ENCODE results near the gene IQSEC3.
"Not testable (repeated sequence)": the region's sequence is repeated elsewhere in the genome, so short reads cannot be mapped to it uniquely, and the experiment has no call there.

Gene IQSEC3

DNA sequence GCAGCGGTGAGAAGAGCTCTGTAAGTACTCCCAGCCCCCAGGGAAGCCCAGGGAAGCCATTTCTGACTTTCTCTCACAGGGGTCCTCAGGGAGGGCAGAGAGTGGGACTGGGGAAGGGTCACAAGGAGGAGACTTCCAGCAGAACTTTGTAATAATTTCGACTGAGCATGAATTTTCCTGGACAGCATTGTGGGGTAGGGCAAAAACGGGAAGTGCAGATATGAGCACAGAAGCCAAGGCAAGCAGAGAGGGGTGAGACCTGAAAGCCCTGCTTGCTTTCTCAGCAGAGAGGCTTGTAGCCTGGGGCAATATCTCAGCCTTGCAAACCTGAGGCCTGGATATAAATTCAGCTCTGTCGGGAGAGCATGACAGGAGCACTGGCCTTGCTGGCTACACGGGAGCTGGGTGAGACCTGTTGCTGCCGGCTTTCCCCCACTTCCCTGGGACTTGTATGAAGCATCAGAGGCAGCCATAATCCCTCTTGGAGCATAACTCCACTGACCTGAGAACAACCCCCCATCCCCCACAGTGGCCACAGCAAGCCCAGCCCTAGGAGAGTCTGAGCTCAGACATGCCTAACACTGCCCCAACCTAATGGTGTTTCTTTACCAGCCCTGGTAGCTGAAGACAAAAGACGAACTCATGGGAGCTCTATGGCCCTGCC is 9.8 kb upstream of the IQSEC3 start:
- TF ChIP-seq, protein P1, sequence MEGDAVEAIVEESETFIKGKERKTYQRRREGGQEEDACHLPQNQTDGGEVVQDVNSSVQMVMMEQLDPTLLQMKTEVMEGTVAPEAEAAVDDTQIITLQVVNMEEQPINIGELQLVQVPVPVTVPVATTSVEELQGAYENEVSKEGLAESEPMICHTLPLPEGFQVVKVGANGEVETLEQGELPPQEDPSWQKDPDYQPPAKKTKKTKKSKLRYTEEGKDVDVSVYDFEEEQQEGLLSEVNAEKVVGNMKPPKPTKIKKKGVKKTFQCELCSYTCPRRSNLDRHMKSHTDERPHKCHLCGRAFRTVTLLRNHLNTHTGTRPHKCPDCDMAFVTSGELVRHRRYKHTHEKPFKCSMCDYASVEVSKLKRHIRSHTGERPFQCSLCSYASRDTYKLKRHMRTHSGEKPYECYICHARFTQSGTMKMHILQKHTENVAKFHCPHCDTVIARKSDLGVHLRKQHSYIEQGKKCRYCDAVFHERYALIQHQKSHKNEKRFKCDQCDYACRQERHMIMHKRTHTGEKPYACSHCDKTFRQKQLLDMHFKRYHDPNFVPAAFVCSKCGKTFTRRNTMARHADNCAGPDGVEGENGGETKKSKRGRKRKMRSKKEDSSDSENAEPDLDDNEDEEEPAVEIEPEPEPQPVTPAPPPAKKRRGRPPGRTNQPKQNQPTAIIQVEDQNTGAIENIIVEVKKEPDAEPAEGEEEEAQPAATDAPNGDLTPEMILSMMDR (IDR thresholded peaks at IDR 0.05; ENCODE audit: low read depth, low read length, missing control alignments) = no peak
- no peak for DNase-seq (ENCODE audit: low read depth)
- H3K4me3 ChIP-seq (ENCODE audit: low read depth, low read length) = no peak overlapping the region

GRCh38 chr12:57539-57938 is 9.0 kb upstream of the IQSEC3 start:
- no peak for DNase-seq (ENCODE audit: low read depth)
- TF ChIP-seq, protein P1 (IDR thresholded peaks at IDR 0.05; ENCODE audit: low read depth, low read length, missing control alignments) = no peak
- H3K4me3 ChIP-seq (ENCODE audit: low read depth, low read length) = no peak overlapping the region

DNA sequence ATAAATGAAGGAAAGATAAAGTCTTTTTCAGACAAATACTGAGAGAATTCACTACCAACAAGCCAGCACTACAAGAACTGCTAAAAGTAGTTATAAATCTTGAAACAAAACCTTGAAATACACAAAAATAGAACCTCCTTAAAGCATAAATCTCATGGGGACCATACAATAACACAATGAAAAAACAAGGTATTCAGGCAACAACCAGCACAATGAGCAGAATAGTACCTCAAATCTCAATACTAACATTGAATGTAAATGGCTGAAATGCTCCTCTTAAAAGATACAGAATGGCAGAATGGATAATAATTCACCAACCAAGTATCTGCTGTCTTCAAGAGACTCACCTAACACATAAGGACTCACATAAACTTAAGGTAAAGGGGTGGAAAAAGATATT is 7.7 kb upstream of the IQSEC3 start:
- H3K4me3 ChIP-seq (ENCODE audit: low read depth, low read length) = no peak overlapping the region
- TF ChIP-seq, protein P1 (IDR thresholded peaks at IDR 0.05; ENCODE audit: low read depth, low read length, missing control alignments) = no peak
- no peak for DNase-seq (ENCODE audit: low read depth)

GRCh38 chr12:61845-62244 is 4.7 kb upstream of the IQSEC3 start:
- not testable (repeated sequence) for H3K4me3 ChIP-seq (ENCODE audit: low read depth, low read length); DNase-seq (ENCODE audit: low read depth)

- not testable (repeated sequence) for H3K4me3 ChIP-seq (ENCODE audit: low read depth, low read length); DNase-seq (ENCODE audit: low read depth)
These were observed 990 bp upstream of the IQSEC3 start for GRCh38 chr12:65491-66063.

GRCh38 chr12:66782-67504 is 376 bp downstream of the IQSEC3 start:
- not testable (repeated sequence) for H3K4me3 ChIP-seq (ENCODE audit: low read depth, low read length); DNase-seq (ENCODE audit: low read depth)

- DNase-seq (ENCODE audit: low read depth); H3K4me3 ChIP-seq (ENCODE audit: low read depth, low read length): not testable (repeated sequence)
These were observed 3.1 kb downstream of the IQSEC3 start for GRCh38 chr12:69677-70076.

GRCh38 chr12:70541-70940 is 4.0 kb downstream of the IQSEC3 start:
- DNase-seq (ENCODE audit: low read depth) = not testable (repeated sequence)

DNA sequence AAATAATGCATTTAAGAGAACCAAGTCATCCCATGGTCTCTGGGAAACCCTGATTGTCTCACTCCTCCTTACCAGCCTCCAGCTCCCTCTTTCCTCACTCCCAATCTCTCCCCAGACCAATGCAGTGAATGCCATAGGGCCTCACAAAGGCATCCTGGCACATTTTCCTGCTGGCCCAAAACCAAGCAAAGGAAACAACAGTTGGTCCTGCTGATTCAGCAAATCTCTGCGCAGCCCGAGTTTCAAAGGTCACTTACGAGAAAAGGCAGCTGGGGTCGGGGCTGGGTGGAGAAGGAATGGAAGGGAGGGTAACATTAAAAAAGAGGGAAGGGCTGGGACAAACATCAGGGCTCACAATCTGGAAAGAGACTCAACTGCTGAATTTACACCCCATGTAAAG is 5.5 kb downstream of the IQSEC3 start:
- DNase-seq (ENCODE audit: low read depth); H3K4me3 ChIP-seq (ENCODE audit: low read depth, low read length): not testable (repeated sequence)

More at GRCh38 chr12:70541-70940, 4.0 kb downstream of the IQSEC3 start:
- H3K4me3 ChIP-seq (ENCODE audit: low read depth, low read length) = not testable (repeated sequence)

GRCh38 chr12:74420-75190 is 8.0 kb downstream of the IQSEC3 start:
- DNase-seq (ENCODE audit: low read depth); H3K4me3 ChIP-seq (ENCODE audit: low read depth, low read length): not testable (repeated sequence)

- DNase-seq (ENCODE audit: low read depth); H3K4me3 ChIP-seq (ENCODE audit: low read depth, low read length): not testable (repeated sequence)
These were observed 9.0 kb downstream of the IQSEC3 start for GRCh38 chr12:75541-75940.

- H3K4me3 ChIP-seq (ENCODE audit: low read depth, low read length); DNase-seq (ENCODE audit: low read depth): not testable (repeated sequence)
These were observed 9.5 kb downstream of the IQSEC3 start for GRCh38 chr12:76102-76501.

GRCh38 chr12:76551-76950 is 10.0 kb downstream of the IQSEC3 start:
- DNase-seq (ENCODE audit: low read depth); H3K4me3 ChIP-seq (ENCODE audit: low read depth, low read length): not testable (repeated sequence)

DNA sequence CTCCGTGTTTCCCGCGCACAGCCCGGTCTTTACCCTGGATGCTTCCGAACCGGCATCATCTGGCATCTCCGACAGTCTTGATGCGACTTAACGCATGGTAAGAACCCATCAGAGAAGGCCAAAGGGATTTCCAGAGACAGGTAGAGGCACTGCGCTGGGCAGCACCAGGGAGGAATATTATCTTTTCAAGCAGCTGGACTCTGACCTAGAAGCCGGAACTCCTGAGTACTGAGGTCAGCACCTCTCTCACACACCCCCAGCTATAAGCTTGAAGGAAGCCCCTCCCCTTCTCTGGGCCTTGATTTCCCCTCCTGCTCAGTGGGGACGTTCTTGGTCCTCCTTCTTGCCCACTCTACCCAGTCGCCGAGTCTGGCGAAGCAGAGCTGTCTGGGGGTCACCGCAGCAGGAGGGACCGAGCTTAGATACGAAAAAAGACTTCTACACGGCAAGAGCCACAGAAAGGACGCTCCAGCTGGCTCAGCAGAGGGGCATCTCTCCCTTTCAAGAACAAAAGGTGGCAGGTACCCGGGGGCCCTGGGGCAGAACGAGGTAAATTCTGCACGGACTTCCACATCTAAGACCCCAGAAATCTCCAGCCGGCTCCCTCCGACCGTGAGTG is 10.6 kb downstream of the IQSEC3 start:
- not testable (repeated sequence) for DNase-seq (ENCODE audit: low read depth); H3K4me3 ChIP-seq (ENCODE audit: low read depth, low read length)

Data from GM12864 (cell line).